H1 (cell line): ENCODE data around the gene CDK19. TPM values are rescaled to one million over a fixed set of nuclear protein-coding genes. Genes with fewer than 3 reads are reported as not detected.

Source experiments
- CTCF ChIA-PET: fragments of 300-600 bp; sonication (Branson Sonifier 250); formaldehyde crosslinking; loops from one replicate; lab custom pipeline; 2021; ENCODE audit not compliant: partially characterized antibody; lab: Charles Lee
- POLR2A ChIA-PET: fragments of 300-600 bp; sonication (Branson Sonifier 250); formaldehyde crosslinking; loops from one replicate; lab custom pipeline; 2021; ENCODE audit warnings: inconsistent platforms; ENCODE audit not compliant: partially characterized antibody; lab: Charles Lee
- DNase-seq, 2 experiments: peaks; one replicate each; pipeline versions ENCODE4 v3.0.0 to v3.0.0-alpha.2; 2010 to 2022; ENCODE audit warnings: low spot score in 2 of 2, low read depth in 1 of 2, mixed read lengths in 1 of 2
- FAIRE-seq: peaks from 2 replicates; lab custom pipeline; 2011; peaks lifted over from hg19 to GRCh38; lab: Jason Lieb, UNC
- H2AFZ ChIP-seq: 2 replicates; pipeline ENCODE4 v1.8.1; 2012; ENCODE audit warnings: low read length, inconsistent platforms
- H2AK5ac ChIP-seq: 2 replicates; pipeline ENCODE4 v1.6.1; 2013; ENCODE audit warnings: low read depth, low read length
- H2BK120ac ChIP-seq: replicated peaks from 2 replicates; pipeline ENCODE3; 2013; ENCODE audit warnings: low read depth, low read length, inconsistent platforms
- H2BK12ac ChIP-seq: 2 replicates; pipeline ENCODE4 v1.6.1; 2013; ENCODE audit warnings: low read depth, low read length
- H2BK15ac ChIP-seq: 2 replicates; pipeline ENCODE4 v1.6.1; 2013; ENCODE audit warnings: low read length
- H2BK20ac ChIP-seq: 2 replicates; pipeline ENCODE4 v1.6.1; 2013; ENCODE audit warnings: low read length
- H2BK5ac ChIP-seq: 2 replicates; pipeline ENCODE4 v1.6.1; 2013; ENCODE audit warnings: low read depth, low read length
- H3K14ac ChIP-seq: 2 replicates; pipeline ENCODE4 v1.6.1; 2013; ENCODE audit warnings: inconsistent platforms; ENCODE audit not compliant: insufficient read length
- H3K18ac ChIP-seq: 2 replicates; pipeline ENCODE4 v1.6.1; 2013; ENCODE audit warnings: low read length; ENCODE audit errors: extremely low read depth
- H3K23ac ChIP-seq: 2 replicates; pipeline ENCODE4 v1.6.1; 2013; ENCODE audit warnings: inconsistent platforms; ENCODE audit not compliant: insufficient read length
- H3K23me2 ChIP-seq: 2 replicates; pipeline ENCODE4 v1.6.1; 2013; ENCODE audit warnings: low read depth, low read length
- H3K27ac ChIP-seq: 2 replicates; pipeline ENCODE4 v1.6.1; 2011; ENCODE audit warnings: low read depth, low read length, inconsistent platforms
- H3K27me3 ChIP-seq, 4 experiments: replicated peaks in 1 of 4; 1 replicate in 1 of 4; 2 replicates in 3 of 4; pipeline versions ENCODE4 v1.6.1 to v1.8.1; 2011 to 2013; ENCODE audit warnings: low read length in 3 of 4, mild to moderate bottlenecking in 3 of 4, inconsistent platforms in 2 of 4, mixed read lengths in 2 of 4, moderate library complexity in 1 of 4; ENCODE audit not compliant: control insufficient read depth in 3 of 4, insufficient read depth in 3 of 4; ENCODE audit errors: extremely low read depth in 1 of 4
- H3K36me3 ChIP-seq, 4 experiments: 2 replicates each; pipeline versions ENCODE4 v1.6.1 to v1.8.1; 2011 to 2013; ENCODE audit warnings: mild to moderate bottlenecking in 4 of 4, low read length in 3 of 4, moderate library complexity in 2 of 4, control low read depth in 1 of 4, inconsistent platforms in 1 of 4; ENCODE audit not compliant: insufficient read depth in 4 of 4, control insufficient read depth in 2 of 4
- H3K4ac ChIP-seq: replicated peaks from 2 replicates; pipeline ENCODE3; 2013; ENCODE audit warnings: low read length, low read depth, mixed read lengths, inconsistent platforms; ENCODE audit not compliant: insufficient read length
- H3K4me1 ChIP-seq, 4 experiments: replicated peaks in 1 of 4; 1 replicate in 1 of 4; 2 replicates in 3 of 4; pipeline versions ENCODE4 v1.6.1 to v1.8.1; 2011 to 2013; ENCODE audit warnings: low read length in 3 of 4, inconsistent platforms in 2 of 4, mixed read lengths in 1 of 4; ENCODE audit not compliant: insufficient read depth in 4 of 4, control insufficient read depth in 3 of 4
- H3K4me2 ChIP-seq, 2 experiments: 2 replicates each; pipeline versions ENCODE4 v1.6.1 to v1.8.1; 2011 to 2013; ENCODE audit warnings: low read depth in 2 of 2, low read length in 2 of 2, control low read depth in 1 of 2, inconsistent platforms in 1 of 2, mild to moderate bottlenecking in 1 of 2; ENCODE audit not compliant: insufficient read depth in 1 of 2
- H3K4me3 ChIP-seq, 4 experiments: fragments of 200-600, 300-600 bp in 1 of 4; sonication (generic), shearing (Covaris generic), sonication (Bioruptor Twin) in 1 of 4; 2 replicates each; pipeline versions ENCODE4 v1.5.1 to v1.8.1; 2011 to 2016; ENCODE audit warnings: low read length in 4 of 4, low read depth in 3 of 4, control low read depth in 2 of 4, inconsistent platforms in 2 of 4, mild to moderate bottlenecking in 2 of 4, mixed read lengths in 1 of 4, moderate library complexity in 1 of 4; ENCODE audit not compliant: insufficient read depth in 2 of 4; ENCODE audit errors: extremely low read depth in 1 of 4
- H3K56ac ChIP-seq: replicated peaks from 2 replicates; pipeline ENCODE3; 2013; ENCODE audit warnings: low read depth, mild to moderate bottlenecking, mixed read lengths, low read length, inconsistent platforms; ENCODE audit not compliant: insufficient read length
- H3K79me1 ChIP-seq: 2 replicates; pipeline ENCODE4 v1.6.1; 2013; ENCODE audit warnings: low read depth, low read length, control low read depth
- H3K79me2 ChIP-seq, 2 experiments: 2 replicates each; pipeline versions ENCODE4 v1.6.1 to v1.8.1; 2012 to 2013; ENCODE audit warnings: low read length in 2 of 2, mild to moderate bottlenecking in 2 of 2, inconsistent platforms in 1 of 2; ENCODE audit not compliant: insufficient read depth in 2 of 2, control insufficient read depth in 1 of 2
- H3K9ac ChIP-seq, 4 experiments: replicated peaks in 1 of 4; 1 replicate in 1 of 4; 2 replicates in 3 of 4; pipeline versions ENCODE4 v1.6.1 to v1.8.1; 2011 to 2013; ENCODE audit warnings: low read depth in 3 of 4, low read length in 3 of 4, control low read depth in 2 of 4, mild to moderate bottlenecking in 2 of 4, moderate library complexity in 2 of 4, inconsistent platforms in 1 of 4; ENCODE audit errors: extremely low read depth in 1 of 4
- H3K9me3 ChIP-seq, 2 experiments: 2 replicates each; pipeline versions ENCODE4 v1.6.1 to v1.8.1; 2012 to 2013; ENCODE audit warnings: mild to moderate bottlenecking in 2 of 2, moderate library complexity in 2 of 2, control low read depth in 1 of 2, inconsistent platforms in 1 of 2, low read depth in 1 of 2, low read length in 1 of 2, mixed read lengths in 1 of 2; ENCODE audit not compliant: insufficient read depth in 2 of 2
- H4K20me1 ChIP-seq, 2 experiments: replicated peaks in 1 of 2; 2 replicates each; pipeline versions ENCODE3 to v1.8.1; 2011 to 2013; ENCODE audit warnings: inconsistent platforms in 2 of 2, low read length in 2 of 2, mild to moderate bottlenecking in 1 of 2; ENCODE audit not compliant: insufficient read depth in 2 of 2, control insufficient read depth in 1 of 2
- H4K5ac ChIP-seq: 2 replicates; pipeline ENCODE4 v1.6.1; 2013; ENCODE audit warnings: low read length, low read depth, mixed read lengths, inconsistent platforms; ENCODE audit not compliant: insufficient read length
- H4K8ac ChIP-seq: 2 replicates; pipeline ENCODE4 v1.8.0; 2013; ENCODE audit warnings: mild to moderate bottlenecking, moderate library complexity, low read length, inconsistent platforms; ENCODE audit not compliant: insufficient read depth; ENCODE audit errors: extremely low read depth
- H4K91ac ChIP-seq: replicated peaks from 2 replicates; pipeline ENCODE3; 2013; ENCODE audit warnings: low read length, mixed read lengths, inconsistent platforms; ENCODE audit not compliant: insufficient read length
- EGR1 ChIP-seq: IDR thresholded peaks from 2 replicates; pipeline ENCODE4 v1.6.1; 2011; ENCODE audit warnings: low read depth, low read length, borderline replicate concordance
- JUN ChIP-seq: IDR thresholded peaks from 2 replicates; pipeline ENCODE4 v1.6.1; 2011; ENCODE audit warnings: low read depth, mild to moderate bottlenecking, improper control_type of control experiment, low read length
- YY1 ChIP-seq: IDR thresholded peaks from 2 replicates; pipeline ENCODE4 v1.6.1; 2011; ENCODE audit warnings: low read depth, mild to moderate bottlenecking, low read length
- WGBS, 2 experiments: shearing (Covaris generic) in 1 of 2; methylation state at CpG; one replicate each; pipeline versions ENCODE4 v1.1.6 to v1.1.7; 2013 to 2015; ENCODE audit warnings: low lambda C conversion rate in 2 of 2, mixed read lengths in 2 of 2, inconsistent platforms in 1 of 2, low coverage in 1 of 2, missing lambda C conversion rate in 1 of 2; ENCODE audit not compliant: insufficient replicate concordance in 2 of 2, insufficient coverage in 1 of 2, insufficient read length in 1 of 2; ENCODE audit errors: extremely low coverage in 1 of 2, missing lambda C conversion rate in 1 of 2; 5-methylcytosine and 5-hydroxymethylcytosine counted together
- polyA plus RNA-seq, 7 experiments: library from polyadenylated mRNA; depleted of rRNA in 3 of 7; stranded (reverse) in 5 of 7; unstranded in 2 of 7; fragments of >200 nt in 5 of 7; fragments of 200-250 nt in 2 of 7; gene quantifications; 1 replicate in 5 of 7; 2 replicates in 1 of 7; 4 replicates in 1 of 7; pipeline versions ENCODE4 v1.2.1 to v1.2.3, GENCODE V29; 2011 to 2013; ENCODE audit warnings: missing spikeins in 2 of 7, mixed read lengths in 2 of 7
- total RNA-seq: library from RNA; stranded (reverse); fragmentation: NEBNext Ultra II Directional; extraction: Animal tissue kit (Norgen Biotek cat#: 25700); gene quantifications from 2 replicates; pipeline ENCODE4 v1.2.1, GENCODE V29; 2021

Gene CDK19
- total and polyA plus RNA-seq, 2 of the 8 experiments (the other 6 are each of a cell fraction or from before 2014, with no cell fraction given) = 4.9 to 12.6 TPM

- Histone ChIP-seq H3K36me3 (no peaks in the 10 kb centered on the region; a peak in 1 of 8 replicates), H3K14ac (no peak overlapping the region), H2BK15ac (no peak overlapping the region), H3K23ac (no peak overlapping the region), H2BK120ac (no peak overlapping the region), H3K4me2 (no peak overlapping the region), H3K56ac (no peak overlapping the region), H3K9me3 (no peaks in the 10 kb centered on the region), H4K91ac (no peak overlapping the region), H4K8ac (no peak overlapping the region), H2BK5ac (no peak overlapping the region), H3K23me2 (no peaks in the 10 kb centered on the region), H3K79me2 (no peaks in the 10 kb centered on the region), H2AFZ (no peak overlapping the region)
- DNase-seq = no peak
- FAIRE-seq = no peak
- ChIA-PET CTCF (interaction anchor here (2.1 kb wide), 1 partner anchor 14 kb away, joined by 6 read pairs; no protein-coding TSS in a partner anchor), POLR2A (no interaction called here)
- 90% methylated on average over 7 of the region's 7 CpGs; no CpG with 5 or more reads in 1 of the 2 experiments for WGBS, 2 experiments
- TF ChIP-seq YY1 (no peak), JUN (no peak), EGR1 (no peak)
- TF ChIP-seq, all 59 proteins: peak for 0
- H3K27me3 ChIP-seq = no peaks in the 10 kb centered on the region
- no peak overlapping the region for H3K9ac ChIP-seq
- no peaks in the 10 kb centered on the region for H3K79me1 ChIP-seq
- no peak overlapping the region for H3K4ac ChIP-seq
- no peak overlapping the region for H3K4me3 ChIP-seq
- no peaks in the 10 kb centered on the region for H3K4me1 ChIP-seq
- H4K20me1 ChIP-seq = no peaks in the 10 kb centered on the region
- H2BK20ac ChIP-seq = no peak overlapping the region
- no peak overlapping the region for H2BK12ac ChIP-seq
- no peak overlapping the region for H3K18ac ChIP-seq
- no peak overlapping the region for H4K5ac ChIP-seq
- no peak overlapping the region for H2AK5ac ChIP-seq
- H3K27ac ChIP-seq = no peak overlapping the region
These were observed 149.7 kb downstream of the CDK19 start for GRCh38 chr6:110665600-110665999.
